Nucleus accumbens (tissue), 56 donors: ENCODE measurements around the gene SCARF1.

ENCODE experiments used
- DNase-seq, 56 donors: peaks; one replicate each; lab custom pipeline; 2025; lab: John Stamatoyannopoulos, UW

Gene SCARF1

GRCh38 chr17:1605681-1606351 is 39.7 kb downstream of the SCARF1 start:
- DNase-seq, result no peak

- DNase-seq, result no peak
Measured at GRCh38 chr17:1604831-1605528, 40.6 kb downstream of the SCARF1 start.

GRCh38 chr17:1601571-1601970 is 44.0 kb downstream of the SCARF1 start:
- DNase-seq, result no peak

- DNase-seq, result no peak
Measured at GRCh38 chr17:1598399-1599095, 47.0 kb downstream of the SCARF1 start.

- DNase-seq, result no peak
Measured at GRCh38 chr17:1597861-1598342, 47.6 kb downstream of the SCARF1 start.

GRCh38 chr17:1593630-1593931 is 52.0 kb downstream of the SCARF1 start:
- DNase-seq, result no peak

GRCh38 chr17:1592751-1593629 is 52.5 kb downstream of the SCARF1 start:
- DNase-seq, result peak in 1 of 56 donors; percentile 12

- DNase-seq, result no peak
Measured at GRCh38 chr17:1591474-1592090, 54.0 kb downstream of the SCARF1 start.

- no peak for DNase-seq
Measured at GRCh38 chr17:1590747-1591473, 54.6 kb downstream of the SCARF1 start.

GRCh38 chr17:1590029-1590746 is 55.3 kb downstream of the SCARF1 start:
- DNase-seq, result peak in 1 of 56 donors; percentile 42

- no peak for DNase-seq
Measured at GRCh38 chr17:1588821-1589585, 56.5 kb downstream of the SCARF1 start.

- no peak for DNase-seq
Measured at GRCh38 chr17:1584167-1584566, 61.4 kb downstream of the SCARF1 start.
